Mesenchymal stem cell (in vitro differentiated cells and primary cell): Measurements from ENCODE around the gene CRNN.

Experiments used
- DNase-seq: peaks from one replicate; pipeline ENCODE4 v3.0.0-alpha.2; 2013
- H2AFZ ChIP-seq: one replicate; pipeline ENCODE4 v1.6.1; 2013; ENCODE audit warnings: low read depth, mild to moderate bottlenecking, control low read depth, inconsistent platforms, low read length, moderate library complexity
- H2AK5ac ChIP-seq: 2 replicates; pipeline ENCODE4 v1.6.1; 2013; ENCODE audit warnings: low read length, moderate library complexity, mild to moderate bottlenecking, inconsistent platforms; ENCODE audit not compliant: severe bottlenecking
- H2BK120ac ChIP-seq: one replicate; pipeline ENCODE4 v1.6.1; 2013; ENCODE audit warnings: low read depth, mild to moderate bottlenecking, inconsistent platforms, low read length, moderate library complexity
- H2BK12ac ChIP-seq, 2 experiments: one replicate each; pipeline ENCODE4 v1.6.1; 2013; ENCODE audit warnings: inconsistent platforms in 2 of 2, low read length in 2 of 2, mild to moderate bottlenecking in 2 of 2, moderate library complexity in 2 of 2, control low read depth in 1 of 2
- H2BK15ac ChIP-seq: one replicate; pipeline ENCODE4 v1.6.1; 2013; ENCODE audit warnings: mild to moderate bottlenecking, low read depth, inconsistent platforms; ENCODE audit not compliant: poor library complexity, severe bottlenecking
- H2BK5ac ChIP-seq: 2 replicates; pipeline ENCODE4 v1.6.1; 2013; ENCODE audit warnings: low read depth, mild to moderate bottlenecking, low read length, control low read depth, inconsistent platforms; ENCODE audit not compliant: poor library complexity, severe bottlenecking
- H3K14ac ChIP-seq, 2 experiments: one replicate each; pipeline ENCODE4 v1.6.1; 2013; ENCODE audit warnings: inconsistent platforms in 2 of 2, low read length in 2 of 2, control low read depth in 1 of 2, mild to moderate bottlenecking in 1 of 2, moderate library complexity in 1 of 2
- H3K18ac ChIP-seq, 2 experiments: one replicate each; pipeline ENCODE4 v1.6.1; 2013; ENCODE audit warnings: inconsistent platforms in 2 of 2, low read length in 2 of 2, control low read depth in 1 of 2, low read depth in 1 of 2, mild to moderate bottlenecking in 1 of 2
- H3K23ac ChIP-seq, 2 experiments: one replicate each; pipeline ENCODE4 v1.6.1; 2013; ENCODE audit warnings: inconsistent platforms in 2 of 2, low read length in 2 of 2, mild to moderate bottlenecking in 2 of 2, moderate library complexity in 2 of 2, control low read depth in 1 of 2
- H3K27ac ChIP-seq: 2 replicates; pipeline ENCODE4 v1.5.1; 2013; ENCODE audit warnings: mild to moderate bottlenecking, moderate library complexity, low read length, control low read depth, inconsistent platforms; ENCODE audit not compliant: poor library complexity, severe bottlenecking
- H3K27me3 ChIP-seq, 2 experiments: 2 replicates each; pipeline versions ENCODE4 v1.6.1 to v1.7.0; 2013; ENCODE audit warnings: low read length in 2 of 2, mild to moderate bottlenecking in 2 of 2, moderate library complexity in 2 of 2, control low read depth in 1 of 2, inconsistent platforms in 1 of 2; ENCODE audit not compliant: control insufficient read depth in 1 of 2, insufficient read depth in 1 of 2
- H3K36me3 ChIP-seq, 2 experiments: 2 replicates each; pipeline versions ENCODE4 v1.6.1 to v1.7.0; 2013; ENCODE audit warnings: low read length in 2 of 2, control low read depth in 1 of 2, inconsistent platforms in 1 of 2, low read depth in 1 of 2, mild to moderate bottlenecking in 1 of 2; ENCODE audit not compliant: insufficient read depth in 2 of 2, control insufficient read depth in 1 of 2
- H3K4ac ChIP-seq, 2 experiments: one replicate each; pipeline ENCODE4 v1.6.1; 2013; ENCODE audit warnings: inconsistent platforms in 2 of 2, low read length in 2 of 2, mild to moderate bottlenecking in 2 of 2, moderate library complexity in 2 of 2, control low read depth in 1 of 2, low read depth in 1 of 2
- H3K4me1 ChIP-seq: 2 replicates; pipeline ENCODE4 v1.6.1; 2013; ENCODE audit warnings: low read depth, low read length, control low read depth; ENCODE audit not compliant: control insufficient read depth, insufficient read depth
- H3K4me2 ChIP-seq: 2 replicates; pipeline ENCODE4 v1.6.1; 2013; ENCODE audit warnings: low read length, mild to moderate bottlenecking, inconsistent platforms; ENCODE audit not compliant: poor library complexity, severe bottlenecking
- H3K4me3 ChIP-seq, 2 experiments: 2 replicates each; pipeline versions ENCODE4 v1.5.1 to v1.7.0; 2013; ENCODE audit warnings: low read length in 2 of 2, mild to moderate bottlenecking in 2 of 2, control low read depth in 1 of 2, low read depth in 1 of 2; ENCODE audit not compliant: insufficient read depth in 1 of 2
- H3K79me1 ChIP-seq: replicated peaks from 2 replicates; pipeline ENCODE4 v1.6.1; 2013; ENCODE audit warnings: mild to moderate bottlenecking, control low read depth, low read length, inconsistent platforms; ENCODE audit not compliant: poor library complexity, severe bottlenecking
- H3K9ac ChIP-seq: 2 replicates; pipeline ENCODE4 v1.7.0; 2013; ENCODE audit warnings: mild to moderate bottlenecking, low read length, moderate library complexity
- H3K9me3 ChIP-seq: 2 replicates; pipeline ENCODE4 v1.7.0; 2013; ENCODE audit warnings: mild to moderate bottlenecking, low read length; ENCODE audit not compliant: control insufficient read depth
- H4K8ac ChIP-seq: one replicate; pipeline ENCODE4 v1.6.1; 2013; ENCODE audit warnings: inconsistent platforms, mild to moderate bottlenecking, low read length, moderate library complexity
- H4K91ac ChIP-seq: one replicate; pipeline ENCODE4 v1.6.1; 2013; ENCODE audit warnings: mild to moderate bottlenecking, low read length, inconsistent platforms
- WGBS: methylation state at CpG from one replicate; pipeline ENCODE4 v1.1.7; 2013; ENCODE audit warnings: mixed read lengths; 5-methylcytosine and 5-hydroxymethylcytosine counted together

Gene CRNN

GRCh38 chr1:152447484-152447883 is 33.4 kb upstream of the CRNN start:
- 28% methylated on average over 4 of the region's 4 CpGs for WGBS
- H2AFZ ChIP-seq, result no peak overlapping the region

GRCh38 chr1:152444045-152444444 is 30.0 kb upstream of the CRNN start:
- Histone ChIP-seq H3K23ac (no peak overlapping the region), H2BK12ac (no peak overlapping the region), H3K27ac (no peak overlapping the region), H3K4me2 (no peak overlapping the region), H3K36me3 (no peaks in the 10 kb centered on the region), H3K4ac (no peak overlapping the region), H4K91ac (no peak overlapping the region), H2AK5ac (no peak overlapping the region), H4K8ac (no peak overlapping the region), H3K9ac (no peak overlapping the region), H2AFZ (no peak overlapping the region), H3K27me3 (peaks cover 0 to 22% of the 10 kb centered on the region in 2 experiments), H2BK120ac (no peak overlapping the region), H3K14ac (no peak overlapping the region), H3K18ac (no peak overlapping the region), H3K79me1 (no peaks in the 10 kb centered on the region), H2BK15ac (no peak overlapping the region), H3K9me3 (no peaks in the 10 kb centered on the region), H3K4me3 (no peak overlapping the region), H2BK5ac (no peak overlapping the region), H3K4me1 (no peaks in the 10 kb centered on the region)
- 30% methylated on average over 3 of the region's 4 CpGs for WGBS
- DNase-seq, result no peak

More at GRCh38 chr1:152447484-152447883, 33.4 kb upstream of the CRNN start:
- H3K27me3 ChIP-seq, result peaks cover 0 to 51% of the 10 kb centered on the region in 2 experiments
- no peak overlapping the region for H2BK15ac ChIP-seq
- no peak overlapping the region for H2BK5ac ChIP-seq
- H2BK12ac ChIP-seq, result no peak overlapping the region
- DNase-seq, result no peak
- no peak overlapping the region for H3K18ac ChIP-seq
- no peak overlapping the region for H3K14ac ChIP-seq
- no peak overlapping the region for H2AK5ac ChIP-seq
- no peak overlapping the region for H4K8ac ChIP-seq
- H3K9me3 ChIP-seq, result no peaks in the 10 kb centered on the region
- no peak overlapping the region for H4K91ac ChIP-seq
- H3K4me1 ChIP-seq, result no peaks in the 10 kb centered on the region
- H3K23ac ChIP-seq, result no peak overlapping the region
- no peaks in the 10 kb centered on the region for H3K79me1 ChIP-seq
- H3K27ac ChIP-seq, result no peak overlapping the region
- no peak overlapping the region for H2BK120ac ChIP-seq
- no peak overlapping the region for H3K9ac ChIP-seq
- no peak overlapping the region for H3K4me2 ChIP-seq
- H3K4ac ChIP-seq, result no peak overlapping the region
- no peak overlapping the region for H3K4me3 ChIP-seq
- no peaks in the 10 kb centered on the region for H3K36me3 ChIP-seq

- H3K36me3 ChIP-seq, result no peaks in the 10 kb centered on the region
Observed at GRCh38 chr1:152442765-152443164, 28.7 kb upstream of the CRNN start.

GRCh38 chr1:152442301-152442700 is 28.2 kb upstream of the CRNN start:
- no peak overlapping the region for H3K23ac ChIP-seq
- H3K27me3 ChIP-seq, result peaks cover 0 to 7% of the 10 kb centered on the region in 2 experiments
- no peak overlapping the region for H2BK5ac ChIP-seq
- no peak overlapping the region for H3K4me2 ChIP-seq
- no peak overlapping the region for H2BK120ac ChIP-seq
- H4K91ac ChIP-seq, result no peak overlapping the region
- H2AFZ ChIP-seq, result no peak overlapping the region
- H3K18ac ChIP-seq, result no peak overlapping the region
- DNase-seq, result no peak
- no peak overlapping the region for H3K4me3 ChIP-seq
- H3K27ac ChIP-seq, result no peak overlapping the region
- H2BK12ac ChIP-seq, result no peak overlapping the region
- no peak overlapping the region for H3K9ac ChIP-seq
- no peak overlapping the region for H3K4ac ChIP-seq
- no peak overlapping the region for H4K8ac ChIP-seq
- H3K14ac ChIP-seq, result no peak overlapping the region
- 50% methylated on average over 8 of the region's 8 CpGs for WGBS
- no peaks in the 10 kb centered on the region for H3K4me1 ChIP-seq
- no peaks in the 10 kb centered on the region for H3K9me3 ChIP-seq
- no peak overlapping the region for H2BK15ac ChIP-seq
- H2AK5ac ChIP-seq, result no peak overlapping the region
- H3K79me1 ChIP-seq, result no peaks in the 10 kb centered on the region
- no peaks in the 10 kb centered on the region for H3K36me3 ChIP-seq

More at GRCh38 chr1:152442765-152443164, 28.7 kb upstream of the CRNN start:
- Histone ChIP-seq H3K4ac (no peak overlapping the region), H3K14ac (no peak overlapping the region), H2BK12ac (no peak overlapping the region), H3K79me1 (no peaks in the 10 kb centered on the region), H3K9me3 (no peaks in the 10 kb centered on the region), H4K91ac (no peak overlapping the region), H3K23ac (no peak overlapping the region), H2AK5ac (no peak overlapping the region), H3K18ac (no peak overlapping the region), H3K4me2 (no peak overlapping the region), H2AFZ (no peak overlapping the region), H2BK120ac (no peak overlapping the region), H3K9ac (no peak overlapping the region), H4K8ac (no peak overlapping the region), H2BK5ac (no peak overlapping the region), H3K4me1 (no peaks in the 10 kb centered on the region), H3K27me3 (peaks cover 0 to 11% of the 10 kb centered on the region in 2 experiments), H3K4me3 (no peak overlapping the region), H2BK15ac (no peak overlapping the region), H3K27ac (no peak overlapping the region)
- no peak for DNase-seq
- WGBS, result 57% methylated on average over 3 of the region's 3 CpGs
